CD8-positive, alpha-beta memory T cell (primary cell): Measurements from ENCODE around the gene KIAA0232. TPM values are rescaled to one million over a fixed set of nuclear protein-coding genes. Genes with fewer than 3 reads are reported as not detected.
A peak's percentile ranks its signal among the peaks of the same experiment; 100 is the strongest.

ENCODE experiments used
- CTCF ChIA-PET: fragments of 350-600 bp; sonication (Branson Sonifier 250); formaldehyde crosslinking; loops from one replicate; lab custom pipeline; 2021; ENCODE audit warnings: antibody characterized with exemption; lab: Charles Lee
- POLR2A ChIA-PET: fragments of 350-600 bp; sonication (Branson Sonifier 250); formaldehyde crosslinking; loops from one replicate; lab custom pipeline; 2021; ENCODE audit warnings: antibody characterized with exemption; lab: Charles Lee
- DNase-seq, 5 donors: peaks; one replicate each; pipeline versions ENCODE4 v3.0.0 to v3.0.0-alpha.2; 2020 to 2022; ENCODE audit warnings: mixed read lengths in 1 of 5
- H3K27ac ChIP-seq: one replicate; pipeline ENCODE4 v1.7.0; 2013; ENCODE audit warnings: low read depth, mild to moderate bottlenecking, low read length, moderate library complexity
- H3K27me3 ChIP-seq: 2 replicates; pipeline ENCODE4 v1.7.0; 2013; ENCODE audit warnings: low read length, mild to moderate bottlenecking; ENCODE audit not compliant: insufficient read depth, poor library complexity, severe bottlenecking
- H3K36me3 ChIP-seq: 2 replicates; pipeline ENCODE4 v1.7.0; 2013; ENCODE audit warnings: mild to moderate bottlenecking, low read length, moderate library complexity; ENCODE audit not compliant: insufficient read depth
- H3K4me1 ChIP-seq: 2 replicates; pipeline ENCODE4 v1.7.0; 2013; ENCODE audit warnings: mild to moderate bottlenecking, low read length, moderate library complexity; ENCODE audit not compliant: insufficient read depth
- H3K4me3 ChIP-seq: 2 replicates; pipeline ENCODE4 v1.7.0; 2013; ENCODE audit warnings: mild to moderate bottlenecking, low read length
- H3K9me3 ChIP-seq: 2 replicates; pipeline ENCODE4 v1.7.0; 2013; ENCODE audit warnings: mild to moderate bottlenecking, low read length
- H3K27ac Mint-ChIP-seq, 8 donors: one replicate each; pipeline ENCODE4 v1.8.0; 2020 to 2021; ENCODE audit warnings: mixed read lengths in 8 of 8, mild to moderate bottlenecking in 6 of 8, inconsistent platforms in 3 of 8, moderate library complexity in 3 of 8
- H3K27me3 Mint-ChIP-seq, 2 donors: one replicate each; pipeline ENCODE4 v1.8.0; 2020 to 2021; ENCODE audit warnings: mixed read lengths in 2 of 2, mild to moderate bottlenecking in 1 of 2, moderate library complexity in 1 of 2
- H3K36me3 Mint-ChIP-seq, 3 donors: one replicate each; pipeline ENCODE4 v1.8.0; 2020 to 2021; ENCODE audit warnings: mixed read lengths in 3 of 3, inconsistent platforms in 1 of 3, mild to moderate bottlenecking in 1 of 3
- H3K4me1 Mint-ChIP-seq, 3 donors: one replicate each; pipeline ENCODE4 v1.8.0; 2020 to 2021; ENCODE audit warnings: mixed read lengths in 3 of 3, inconsistent platforms in 1 of 3, mild to moderate bottlenecking in 1 of 3
- H3K4me3 Mint-ChIP-seq, 7 donors: one replicate each; pipeline ENCODE4 v1.8.0; 2020 to 2021; ENCODE audit warnings: mixed read lengths in 7 of 7, mild to moderate bottlenecking in 6 of 7, moderate library complexity in 4 of 7, inconsistent platforms in 2 of 7
- H3K9me3 Mint-ChIP-seq, 5 donors: one replicate each; pipeline ENCODE4 v1.8.0; 2020 to 2022; ENCODE audit warnings: mixed read lengths in 5 of 5, mild to moderate bottlenecking in 3 of 5, moderate library complexity in 2 of 5, inconsistent platforms in 1 of 5
- polyA plus RNA-seq: library from polyadenylated mRNA; unstranded; fragments of 300-500 nt; fragmentation: Illumina TruSeq; gene quantifications from one replicate; pipeline ENCODE4 v1.2.3, GENCODE V29; 2021
- total RNA-seq, 2 experiments: library from RNA; stranded (reverse); gene quantifications; one replicate each; pipeline ENCODE4 v1.2.3, GENCODE V29; 2021

KIAA0232 gene
- total and polyA plus RNA-seq, 3 experiments from 2014 or later = 13.6 to 16.4 (median 16.0) TPM

DNA sequence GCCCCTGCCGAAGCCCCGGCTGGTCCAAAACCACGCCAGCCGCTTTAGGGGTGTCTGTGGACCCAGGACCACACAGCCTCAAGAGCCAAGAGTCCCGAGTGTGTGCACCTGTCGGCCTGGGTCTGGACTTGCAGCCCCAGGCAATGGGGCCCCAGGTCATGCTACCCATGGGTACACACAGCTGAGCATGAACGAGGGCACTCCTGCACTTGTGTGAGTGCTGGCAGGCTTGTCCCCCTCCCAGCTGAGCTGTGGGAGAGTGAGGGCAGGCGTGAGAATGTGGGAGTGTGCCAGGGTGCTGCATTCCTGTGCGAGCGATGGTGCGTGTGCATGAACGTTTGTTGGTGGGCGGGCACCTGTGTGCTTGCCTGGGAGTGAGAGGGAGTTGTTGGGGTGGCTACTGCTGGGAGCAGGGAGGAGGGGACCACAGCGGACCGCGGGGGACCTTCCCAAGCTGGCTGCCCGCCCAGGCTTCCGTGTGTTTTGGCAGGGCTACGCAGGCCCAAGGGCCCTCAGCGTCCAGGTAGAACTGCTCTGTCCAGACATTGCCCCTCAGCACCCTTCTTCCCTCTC lies 35.7 kb upstream of the KIAA0232 start:
- ChIA-PET CTCF (no interaction called here), POLR2A (no interaction called here)
- Mint-ChIP-seq H3K9me3 (no peaks in the 10 kb centered on the region), H3K4me3 (no peak overlapping the region), H3K36me3 (no peaks in the 10 kb centered on the region), H3K4me1 (peaks cover 8 to 16% (median 15%) of the 10 kb centered on the region in 3 donors), H3K27ac (peak overlapping the region in 2 of 8 donors; percentile 77 to 90), H3K27me3 (peaks cover 0 to 3% of the 10 kb centered on the region in 2 donors)
- H3K4me3 ChIP-seq = no peak overlapping the region
- H3K9me3 ChIP-seq = no peaks in the 10 kb centered on the region
- no peaks in the 10 kb centered on the region for H3K4me1 ChIP-seq
- H3K27me3 ChIP-seq = no peaks in the 10 kb centered on the region
- no peak overlapping the region for H3K27ac ChIP-seq
- no peak for DNase-seq
- no peaks in the 10 kb centered on the region for H3K36me3 ChIP-seq

DNA sequence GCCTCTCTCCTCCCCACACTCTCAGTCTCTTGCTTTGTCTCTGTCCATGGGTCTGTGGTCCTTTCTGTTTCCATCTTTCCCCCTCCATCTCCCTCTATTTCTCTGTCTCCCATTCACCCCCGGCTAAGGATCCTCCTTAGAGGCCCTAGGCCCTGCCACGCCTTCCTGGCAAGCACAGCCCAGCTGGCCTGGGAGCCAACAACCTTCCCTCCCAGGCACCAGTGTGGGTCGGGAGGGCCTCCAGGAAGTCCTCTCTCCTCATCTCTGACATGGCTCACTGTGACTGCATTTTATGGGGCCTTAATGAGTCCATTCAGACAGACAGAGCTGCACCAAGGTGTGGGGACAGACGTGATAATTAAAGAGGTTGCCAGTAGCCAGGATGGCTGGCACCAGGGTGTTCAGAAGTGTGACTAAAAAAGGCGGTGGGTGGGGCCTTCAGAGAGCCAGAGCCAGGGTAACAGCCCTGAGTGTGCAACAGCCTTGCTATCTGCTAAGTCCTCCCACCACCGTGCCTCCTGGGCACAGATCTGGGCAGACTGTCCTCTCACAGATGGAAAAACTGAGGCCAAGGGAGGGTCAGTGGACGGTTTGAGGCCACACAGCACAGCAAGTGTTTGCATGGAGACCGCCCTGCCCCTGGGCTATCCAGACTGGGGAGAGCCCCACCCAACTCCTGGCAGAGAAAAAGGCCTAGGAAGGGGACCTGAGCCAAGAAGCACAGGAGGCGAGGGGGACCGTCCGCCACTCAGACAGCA lies 35.1 kb upstream of the KIAA0232 start:
- H3K27ac Mint-ChIP-seq = peak overlapping the region in 1 of 8 donors; percentile 26
- Histone ChIP-seq H3K27me3 (no peaks in the 10 kb centered on the region), H3K27ac (no peak overlapping the region), H3K4me3 (no peak overlapping the region), H3K36me3 (no peaks in the 10 kb centered on the region), H3K9me3 (no peaks in the 10 kb centered on the region), H3K4me1 (no peaks in the 10 kb centered on the region)
- POLR2A ChIA-PET = no interaction called here
- H3K4me1 Mint-ChIP-seq = peaks cover 10 to 18% (median 14%) of the 10 kb centered on the region in 3 donors
- peaks cover 0 to 3% of the 10 kb centered on the region in 2 donors for H3K27me3 Mint-ChIP-seq
- CTCF ChIA-PET = no interaction called here
- H3K36me3 Mint-ChIP-seq = no peaks in the 10 kb centered on the region
- no peak overlapping the region for H3K4me3 Mint-ChIP-seq
- DNase-seq = no peak
- no peaks in the 10 kb centered on the region for H3K9me3 Mint-ChIP-seq

DNA sequence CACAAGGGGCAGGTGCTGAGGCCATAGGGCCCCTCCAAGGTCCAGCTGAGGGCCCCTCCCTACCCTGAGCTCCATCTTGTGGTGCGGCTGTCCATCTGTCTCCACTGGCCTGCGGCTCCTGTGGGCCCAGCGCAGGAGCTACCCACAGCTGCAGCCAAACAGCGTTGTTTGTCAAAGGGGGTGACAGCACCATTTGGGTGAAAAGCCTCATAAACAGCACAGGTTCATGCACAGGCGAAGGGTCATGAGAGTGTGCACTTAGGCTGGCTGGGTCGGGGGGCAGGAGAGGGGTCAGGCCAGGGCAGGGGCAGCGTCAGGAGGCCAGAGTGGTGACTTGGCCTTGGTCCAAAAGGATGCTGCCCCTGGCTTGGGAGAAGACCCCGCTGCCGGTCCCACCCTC lies 34.2 kb upstream of the KIAA0232 start:
- Mint-ChIP-seq H3K4me3 (no peak overlapping the region), H3K27me3 (peaks cover 0 to 3% of the 10 kb centered on the region in 2 donors), H3K4me1 (peaks cover 10 to 20% (median 11%) of the 10 kb centered on the region in 3 donors), H3K36me3 (no peaks in the 10 kb centered on the region), H3K9me3 (no peaks in the 10 kb centered on the region), H3K27ac (no peak overlapping the region)
- Histone ChIP-seq H3K27me3 (no peaks in the 10 kb centered on the region), H3K4me1 (no peaks in the 10 kb centered on the region), H3K4me3 (no peak overlapping the region), H3K27ac (no peak overlapping the region), H3K9me3 (no peaks in the 10 kb centered on the region), H3K36me3 (no peaks in the 10 kb centered on the region)
- POLR2A ChIA-PET = no interaction called here
- DNase-seq = no peak
- CTCF ChIA-PET = interaction anchor here (1.4 to 1.6 kb wide), 2 partner anchors 22 to 126 kb away, joined by 3 to 5 read pairs; no protein-coding TSS in a partner anchor

DNA sequence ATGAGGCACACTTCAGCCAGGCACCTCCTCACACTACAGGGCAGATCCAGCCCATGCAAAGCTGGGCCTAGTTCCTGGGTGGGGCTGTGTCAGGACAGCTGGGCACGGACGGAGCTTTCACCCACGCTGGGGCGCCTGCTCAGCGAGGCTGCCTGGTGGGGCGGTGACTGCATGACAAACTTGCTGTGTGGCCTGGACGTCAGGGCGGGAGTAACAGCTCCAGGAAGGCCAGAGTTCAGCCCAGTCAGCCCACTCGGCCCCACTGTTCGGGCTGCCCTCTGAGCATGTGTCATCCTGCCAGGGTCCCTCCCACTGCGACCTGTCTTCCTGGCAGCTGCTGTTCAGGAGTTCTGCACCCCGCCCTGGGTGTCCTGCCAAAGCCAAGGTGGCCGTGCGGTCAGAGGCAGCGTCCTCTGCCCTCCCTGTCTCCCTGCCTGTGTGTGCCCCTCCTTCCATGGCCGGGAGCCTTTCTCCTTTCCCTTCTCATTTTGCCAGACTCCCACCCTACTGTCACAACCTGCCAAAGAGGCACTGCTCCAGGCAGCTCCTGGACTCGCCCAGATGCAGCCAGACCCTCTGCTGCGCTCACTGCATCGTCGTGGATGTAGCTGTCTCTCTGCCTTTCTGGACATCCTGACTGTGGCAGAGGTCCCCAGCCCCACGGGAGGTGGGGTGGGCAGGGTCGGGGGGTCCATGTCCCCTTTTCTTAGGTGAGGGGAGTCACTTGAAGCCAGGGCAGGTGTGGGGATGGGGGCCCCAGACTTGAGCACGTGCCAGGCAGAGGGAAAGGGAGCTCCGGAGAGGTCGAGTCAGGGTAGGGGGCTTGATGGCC lies 33.0 kb upstream of the KIAA0232 start:
- H3K27me3 Mint-ChIP-seq = peaks cover 0 to 3% of the 10 kb centered on the region in 2 donors
- H3K4me3 Mint-ChIP-seq = peak overlapping the region in 2 of 7 donors; percentile 61 to 64
- ChIA-PET POLR2A (interaction anchor here (0.6 kb wide), 1 partner anchor 19 kb away, joined by 4 read pairs; no protein-coding TSS in a partner anchor), CTCF (interaction anchor here (1.4 to 1.6 kb wide), 2 partner anchors 21 to 124 kb away, joined by 3 to 5 read pairs; no protein-coding TSS in a partner anchor)
- no peaks in the 10 kb centered on the region for H3K36me3 Mint-ChIP-seq
- Histone ChIP-seq H3K27ac (no peak overlapping the region), H3K4me1 (no peaks in the 10 kb centered on the region), H3K27me3 (no peaks in the 10 kb centered on the region), H3K36me3 (no peaks in the 10 kb centered on the region), H3K9me3 (no peaks in the 10 kb centered on the region), H3K4me3 (no peak overlapping the region)
- H3K27ac Mint-ChIP-seq = peak overlapping the region in 3 of 8 donors; percentile 42 to 75 (median 68)
- DNase-seq = peak in 1 of 5 donors; percentile 32
- H3K4me1 Mint-ChIP-seq = peaks cover 10 to 20% (median 11%) of the 10 kb centered on the region in 3 donors
- H3K9me3 Mint-ChIP-seq = no peaks in the 10 kb centered on the region

DNA sequence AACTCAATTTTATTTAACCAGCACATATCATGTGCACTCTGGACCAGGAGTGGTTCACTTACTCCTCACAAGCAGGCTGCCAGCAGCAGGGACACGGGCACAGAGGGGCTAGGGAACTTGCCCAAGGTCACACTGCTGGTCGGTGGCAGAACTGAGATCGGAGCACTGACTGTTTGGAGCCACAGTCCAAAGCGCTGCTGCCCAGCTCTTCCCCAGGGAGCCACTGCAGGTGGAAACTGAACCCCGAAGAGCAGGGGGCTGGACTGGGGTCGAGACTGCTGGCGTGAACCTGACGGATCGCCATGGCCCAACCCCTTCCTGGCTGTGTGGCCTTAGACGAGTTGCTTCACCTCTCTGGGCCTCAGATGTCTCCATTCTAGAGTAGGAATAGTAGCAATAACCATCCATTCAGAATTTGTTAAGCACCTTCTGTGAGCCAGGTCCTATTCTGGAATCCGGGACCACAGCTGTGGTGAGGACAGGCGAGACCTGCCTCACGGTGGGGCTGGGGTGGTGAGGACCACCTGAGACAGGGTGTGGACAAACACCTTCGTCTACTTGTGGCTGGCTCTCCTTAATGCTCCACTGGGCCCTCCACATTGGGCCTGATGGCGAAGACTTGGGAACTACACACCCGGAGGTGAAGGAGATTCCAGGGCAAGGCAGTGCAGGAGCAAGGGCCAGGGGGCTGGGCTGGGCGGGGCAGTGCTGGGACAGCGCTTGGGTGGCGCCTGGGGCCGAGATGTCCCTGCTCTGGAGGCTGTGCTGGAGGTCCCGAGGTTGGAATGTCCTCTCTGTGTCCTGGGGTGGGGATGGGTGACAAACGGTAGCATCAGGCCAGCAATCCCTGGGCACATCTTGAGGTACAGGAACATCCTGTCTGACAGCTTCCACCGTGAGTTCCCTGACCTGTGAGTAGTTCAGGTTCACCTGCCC lies 32.0 kb upstream of the KIAA0232 start:
- peak overlapping the region; percentile 83 to 90 (median 85) for H3K4me3 Mint-ChIP-seq
- POLR2A ChIA-PET = no interaction called here

DNA sequence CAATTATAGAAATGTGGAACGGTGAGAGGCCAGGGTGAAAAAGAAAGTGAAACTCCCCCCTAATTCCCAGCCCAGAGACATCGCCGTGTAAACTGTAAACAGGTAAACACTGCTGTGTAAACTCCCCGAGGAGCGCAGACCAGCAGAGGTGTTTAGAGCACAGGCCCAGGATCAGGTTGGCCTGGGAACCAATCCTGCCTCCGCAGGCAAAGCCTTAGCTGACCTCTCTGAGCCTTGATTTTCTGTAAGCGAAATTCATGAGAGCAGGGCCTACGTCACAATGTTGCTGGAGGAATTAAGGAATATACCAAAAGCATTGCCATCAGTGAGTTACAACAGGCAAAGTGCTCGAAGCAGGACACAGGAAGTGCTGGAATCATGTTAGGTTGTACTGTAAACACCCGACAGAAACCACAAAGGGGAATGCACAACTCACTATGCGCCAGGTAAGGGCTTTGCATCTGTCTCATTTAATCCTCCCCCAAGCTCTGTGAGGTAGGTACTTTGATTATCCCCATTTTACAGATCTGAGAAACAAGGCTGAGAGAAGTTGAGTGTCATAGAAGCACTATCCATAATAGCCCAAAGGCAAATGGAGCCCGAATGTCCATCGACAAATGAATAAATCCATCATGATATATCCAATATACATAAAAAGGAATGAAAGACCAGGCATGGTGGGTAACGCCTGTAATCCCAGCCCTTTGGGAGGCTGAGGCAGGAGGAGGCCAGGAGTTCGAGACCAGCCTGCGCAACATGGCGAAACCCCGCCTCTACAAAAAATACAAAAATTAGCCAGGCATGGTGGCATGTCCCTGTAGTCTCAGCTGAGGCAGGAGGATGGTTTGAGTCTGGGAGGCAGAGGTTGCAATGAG lies 30.7 kb upstream of the KIAA0232 start:
- POLR2A ChIA-PET = no interaction called here

More for the DNA sequence above, 32.0 kb upstream of the KIAA0232 start:
- no peaks in the 10 kb centered on the region for H3K27me3 Mint-ChIP-seq
- H3K4me1 ChIP-seq = no peaks in the 10 kb centered on the region
- H3K9me3 Mint-ChIP-seq = no peaks in the 10 kb centered on the region
- H3K4me1 Mint-ChIP-seq = peaks cover 10 to 20% (median 11%) of the 10 kb centered on the region in 3 donors
- no peaks in the 10 kb centered on the region for H3K9me3 ChIP-seq
- CTCF ChIA-PET = no interaction called here
- peak in 1 of 5 donors; percentile 23 for DNase-seq
- no peaks in the 10 kb centered on the region for H3K27me3 ChIP-seq
- H3K27ac ChIP-seq = peak overlapping the region; percentile 72
- H3K36me3 Mint-ChIP-seq = no peaks in the 10 kb centered on the region
- H3K36me3 ChIP-seq = no peaks in the 10 kb centered on the region
- peak overlapping the region in 7 of 8 donors; percentile 19 to 98 (median 92) for H3K27ac Mint-ChIP-seq
- no peak overlapping the region for H3K4me3 ChIP-seq

More for the DNA sequence above, 30.7 kb upstream of the KIAA0232 start:
- H3K27me3 ChIP-seq = no peaks in the 10 kb centered on the region
- peak overlapping the region; percentile 72 for H3K27ac ChIP-seq
- no peaks in the 10 kb centered on the region for H3K9me3 ChIP-seq
- no peaks in the 10 kb centered on the region for H3K36me3 Mint-ChIP-seq
- CTCF ChIA-PET = no interaction called here
- peaks cover 10 to 20% (median 11%) of the 10 kb centered on the region in 3 donors for H3K4me1 Mint-ChIP-seq
- H3K36me3 ChIP-seq = no peaks in the 10 kb centered on the region
- DNase-seq = peak in 1 of 5 donors; percentile 3
- H3K4me3 Mint-ChIP-seq = peak overlapping the region; percentile 83 to 90 (median 85)
- no peaks in the 10 kb centered on the region for H3K4me1 ChIP-seq
- peak overlapping the region; percentile 81 to 98 (median 93) for H3K27ac Mint-ChIP-seq
- H3K4me3 ChIP-seq = peak overlapping the region; percentile 40
- H3K9me3 Mint-ChIP-seq = no peaks in the 10 kb centered on the region
- H3K27me3 Mint-ChIP-seq = no peaks in the 10 kb centered on the region
